Measurements from ENCODE around the gene SPATA32. TPM values are rescaled to one million over a fixed set of nuclear protein-coding genes. Genes with fewer than 3 reads are reported as not detected.
A peak's percentile ranks its signal among the peaks of the same experiment; 100 is the strongest.

Gene SPATA32
- polyA plus RNA-seq, 4 donors, result 0.13 to 0.19 (median 0.17) TPM; not detected in 1

DNA sequence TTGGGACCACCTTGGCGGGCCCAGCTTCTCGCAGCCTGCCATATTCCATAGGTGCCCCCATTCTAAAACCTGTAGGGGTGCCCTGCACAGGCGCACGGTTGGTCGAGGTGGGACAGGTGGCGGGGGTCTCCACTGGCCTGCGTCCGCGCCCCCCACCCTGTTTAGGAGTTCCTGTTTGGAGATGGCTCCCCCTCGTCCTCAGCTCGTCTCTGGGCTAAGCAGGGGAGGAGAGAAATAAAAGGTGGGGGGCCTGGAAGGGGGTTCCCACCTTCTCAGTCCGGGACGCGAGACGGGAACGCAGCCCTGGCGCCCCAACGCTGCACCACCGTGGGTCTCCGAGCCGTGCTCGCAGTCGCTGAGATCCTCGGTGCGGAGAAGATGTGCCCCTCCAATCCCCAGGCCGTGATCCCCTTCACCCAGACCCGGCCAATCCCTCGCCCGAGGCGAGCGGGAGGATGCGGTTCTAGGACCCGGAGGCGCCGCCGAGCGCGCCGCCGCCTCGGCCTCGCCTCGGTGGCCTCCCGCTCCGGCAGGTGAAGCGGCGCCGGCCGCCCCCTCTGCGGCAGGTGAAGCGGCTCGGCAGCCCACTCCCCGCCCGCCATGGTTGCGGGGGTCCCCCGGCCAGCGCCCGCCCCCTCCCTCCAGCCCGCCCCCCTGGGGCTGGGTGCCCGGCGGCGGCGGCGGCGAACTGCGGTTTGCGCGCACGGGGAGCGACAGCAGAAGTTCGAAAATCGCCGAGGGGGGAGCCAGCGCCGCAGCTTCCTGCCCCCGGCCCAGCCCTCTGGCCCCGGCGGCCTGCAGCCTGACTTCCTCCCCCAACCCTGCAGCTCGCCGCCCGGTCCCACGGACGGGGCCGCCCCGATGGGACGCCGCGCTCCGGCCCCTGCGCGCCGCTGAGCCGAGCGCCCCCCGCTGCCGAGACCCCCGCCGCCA is 40.5 kb downstream of the SPATA32 start, which contains the start of gene FMNL1:
TSS of gene FMNL1 (plus strand) at position 805 of the 933 bp plus-strand sequence. CDS start 240 bp downstream, outside the sequence.
- no peak for DNase-seq (ENCODE audit: low read depth in 4 of 4, low spot score in 3 of 4)

- no peak for DNase-seq (ENCODE audit: low read depth in 4 of 4, low spot score in 3 of 4)
These were observed 41.8 kb downstream of the SPATA32 start for GRCh38 chr17:45220079-45220478.

DNA sequence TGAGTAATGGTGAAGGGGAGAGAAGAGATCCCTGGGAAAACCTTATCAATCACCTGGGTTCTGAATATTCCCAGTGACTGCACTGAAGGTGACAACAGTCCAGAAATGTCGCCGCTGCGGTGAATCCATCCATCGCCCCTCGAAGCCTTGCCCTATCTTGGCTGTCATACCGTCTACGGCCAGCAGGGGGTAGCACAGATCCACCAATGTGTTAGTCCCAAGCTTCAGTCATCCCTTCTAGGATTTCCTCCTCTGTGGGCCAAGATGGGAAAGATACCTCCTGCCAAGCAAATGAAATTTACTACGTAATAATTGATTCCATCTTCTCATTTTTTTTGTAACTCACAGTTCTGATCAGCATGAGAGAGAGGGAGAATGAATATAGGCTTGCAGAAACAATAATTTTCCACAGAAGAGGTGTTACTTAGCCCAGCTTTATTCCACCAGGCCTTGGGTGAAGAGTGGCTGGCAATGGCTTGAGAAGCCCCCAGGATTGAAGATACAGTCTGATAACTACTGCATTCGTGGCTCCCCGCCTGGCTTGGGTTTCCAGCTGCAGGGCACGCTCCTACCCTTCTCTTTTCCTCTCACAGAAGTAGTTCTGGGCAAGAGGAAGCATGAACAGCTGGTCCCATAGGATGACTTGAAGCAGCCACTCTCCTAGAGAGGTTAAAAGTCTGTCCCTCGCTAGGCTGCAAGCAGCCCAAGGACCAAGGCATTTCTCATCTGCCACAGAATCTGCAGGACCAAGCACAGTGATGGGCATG is 42.8 kb downstream of the SPATA32 start:
- peak; percentile 72 to 81 (median 78) for DNase-seq (ENCODE audit: low read depth in 4 of 4, low spot score in 3 of 4)

Other genes with a start within 250 kb of the SPATA32 start
- gene DCAKD, start 210.5 kb downstream of the SPATA32 start, polyA plus RNA-seq (ENCODE audit: insufficient read length in 4 of 4), result 10 to 100 TPM; 49.7 to 59.9 (median 52.8) TPM
- 10 to 100 TPM; 65.8 to 73.9 (median 67.3) TPM for gene NMT1, start 200.8 kb downstream of the SPATA32 start, polyA plus RNA-seq (ENCODE audit: insufficient read length in 4 of 4)
- gene PLCD3, start 129.6 kb downstream of the SPATA32 start, polyA plus RNA-seq (ENCODE audit: insufficient read length in 4 of 4), result 10 to 100 TPM; 24.3 to 38.3 (median 27.9) TPM
- gene ACBD4, start 126.4 kb downstream of the SPATA32 start, polyA plus RNA-seq (ENCODE audit: insufficient read length in 4 of 4), result 10 to 100 TPM; 12.4 to 15.4 (median 13.5) TPM
- 10 to 100 TPM; 41.5 to 47.5 (median 42.9) TPM for gene HEXIM1, start 113.6 kb downstream of the SPATA32 start, polyA plus RNA-seq (ENCODE audit: insufficient read length in 4 of 4)
- 10 to 100 TPM; 12.8 to 16.5 (median 13.5) TPM for gene HEXIM2, start 100.2 kb downstream of the SPATA32 start, polyA plus RNA-seq (ENCODE audit: insufficient read length in 4 of 4)
- 1 to 10 TPM; 5.3 to 8.1 (median 5.9) TPM for gene FMNL1, start 40.2 kb downstream of the SPATA32 start, polyA plus RNA-seq (ENCODE audit: insufficient read length in 4 of 4)
- 1 to 10 TPM; 5.2 to 6.4 (median 5.7) TPM for gene MAP3K14, start 54.9 kb upstream of the SPATA32 start, polyA plus RNA-seq (ENCODE audit: insufficient read length in 4 of 4)
- 10 to 100 TPM; 13.2 to 18.2 (median 14.8) TPM for gene ARHGAP27, start 170.8 kb upstream of the SPATA32 start, polyA plus RNA-seq (ENCODE audit: insufficient read length in 4 of 4)
- 10 to 100 TPM; 11.3 to 16.8 (median 14.7) TPM for gene PLEKHM1, start 228.6 kb upstream of the SPATA32 start, polyA plus RNA-seq (ENCODE audit: insufficient read length in 4 of 4)